Subcutaneous adipose tissue (tissue), 4 donors: ENCODE data around the gene GABBR1. TPM values are rescaled to one million over a fixed set of nuclear protein-coding genes. Genes with fewer than 3 reads are reported as not detected.

Experiments
- total RNA-seq, 4 donors: library from RNA; depleted of rRNA; stranded (reverse); fragments of >200 nt; gene quantifications; one replicate each; pipeline ENCODE4 v1.1.0, GENCODE V29; 2016
- TF ChIP-seq, protein P1 (sequence below): fragments of 450-650 bp; IDR thresholded peaks from one replicate; pipeline ENCODE4 v1.5.1; 2016; ENCODE audit warnings: low read depth, mild to moderate bottlenecking, control low read depth, antibody characterized with exemption, moderate library complexity

The GABBR1 gene
- total RNA-seq, 4 donors from 2014 or later = 20.6 to 31.0 (median 25.0) TPM

GRCh38 chr6:29675561-29675960 is 42.6 kb upstream of the GABBR1 start:
- TF ChIP-seq, protein P1, sequence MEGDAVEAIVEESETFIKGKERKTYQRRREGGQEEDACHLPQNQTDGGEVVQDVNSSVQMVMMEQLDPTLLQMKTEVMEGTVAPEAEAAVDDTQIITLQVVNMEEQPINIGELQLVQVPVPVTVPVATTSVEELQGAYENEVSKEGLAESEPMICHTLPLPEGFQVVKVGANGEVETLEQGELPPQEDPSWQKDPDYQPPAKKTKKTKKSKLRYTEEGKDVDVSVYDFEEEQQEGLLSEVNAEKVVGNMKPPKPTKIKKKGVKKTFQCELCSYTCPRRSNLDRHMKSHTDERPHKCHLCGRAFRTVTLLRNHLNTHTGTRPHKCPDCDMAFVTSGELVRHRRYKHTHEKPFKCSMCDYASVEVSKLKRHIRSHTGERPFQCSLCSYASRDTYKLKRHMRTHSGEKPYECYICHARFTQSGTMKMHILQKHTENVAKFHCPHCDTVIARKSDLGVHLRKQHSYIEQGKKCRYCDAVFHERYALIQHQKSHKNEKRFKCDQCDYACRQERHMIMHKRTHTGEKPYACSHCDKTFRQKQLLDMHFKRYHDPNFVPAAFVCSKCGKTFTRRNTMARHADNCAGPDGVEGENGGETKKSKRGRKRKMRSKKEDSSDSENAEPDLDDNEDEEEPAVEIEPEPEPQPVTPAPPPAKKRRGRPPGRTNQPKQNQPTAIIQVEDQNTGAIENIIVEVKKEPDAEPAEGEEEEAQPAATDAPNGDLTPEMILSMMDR = no peak

GRCh38 chr6:29674008-29674407 is 41.0 kb upstream of the GABBR1 start:
- TF ChIP-seq, protein P1 = no peak

DNA sequence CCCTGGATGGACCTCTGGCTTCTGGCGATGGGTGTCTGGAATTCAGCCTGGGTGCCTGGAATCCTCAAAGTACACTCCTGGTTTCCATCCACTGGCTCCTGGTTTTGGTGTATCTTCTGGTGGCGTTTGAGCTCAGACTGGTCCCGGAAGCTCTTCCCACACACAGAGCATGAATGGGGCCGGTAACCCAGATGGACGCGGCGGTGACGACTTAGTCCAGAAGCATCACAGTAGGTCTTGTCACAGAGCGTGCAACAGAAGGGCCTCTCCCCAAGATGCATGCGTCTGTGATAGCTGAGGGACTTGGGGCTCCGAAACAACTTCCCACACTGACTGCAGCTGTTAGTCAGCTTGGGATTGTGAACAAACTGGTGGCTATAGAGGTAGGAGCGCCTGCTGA is 40.2 kb upstream of the GABBR1 start:
- TF ChIP-seq, protein P1 = no peak

- TF ChIP-seq, protein P1 = no peak
Measured at GRCh38 chr6:29671026-29671425, 38.0 kb upstream of the GABBR1 start.

DNA sequence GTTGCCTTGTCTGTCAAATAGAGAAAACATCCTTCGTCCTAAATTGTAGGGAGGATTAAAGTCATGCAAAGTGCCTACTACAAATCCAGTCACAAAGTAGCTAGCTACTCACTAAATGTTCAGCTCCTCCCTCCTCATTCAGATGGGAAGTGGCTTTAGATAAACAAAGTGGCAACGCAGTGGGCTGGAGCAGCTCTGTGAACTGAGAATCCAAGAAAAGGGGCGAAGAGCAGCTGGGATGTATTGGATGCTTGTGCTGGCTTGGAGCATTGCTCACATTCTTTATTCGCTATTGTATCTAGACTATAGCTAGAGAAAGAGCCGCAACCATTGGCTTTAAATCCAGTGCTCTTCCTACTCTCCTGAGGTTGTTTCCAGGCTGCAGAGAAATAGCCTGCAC is 34.2 kb upstream of the GABBR1 start:
- TF ChIP-seq, protein P1 = no peak

- TF ChIP-seq, protein P1 = no peak
Measured at GRCh38 chr6:29666826-29667130, 33.8 kb upstream of the GABBR1 start.

- TF ChIP-seq, protein P1 = no peak
Measured at GRCh38 chr6:29665942-29666825, 33.2 kb upstream of the GABBR1 start.
